Tibial nerve (tissue), 4 donors: ENCODE results near the gene MTSS2. TPM values are rescaled to one million over a fixed set of nuclear protein-coding genes. Genes with fewer than 3 reads are reported as not detected.

Source experiments
- DNase-seq, 2 donors: peaks; one replicate each; pipeline ENCODE4 v3.0.0-alpha.2; 2019; ENCODE audit warnings: low spot score in 2 of 2
- H3K27ac ChIP-seq, 4 donors: fragments of 200-600 bp; sonication (generic) in 3 of 4; one replicate each; pipeline ENCODE4 v1.5.1; 2017 to 2019; ENCODE audit warnings: mild to moderate bottlenecking in 1 of 4
- H3K27me3 ChIP-seq, 2 donors: fragments of 200-600 bp; sonication (generic) in 1 of 2; one replicate each; pipeline versions ENCODE4 v1.5.1 to v1.6.0; 2017 to 2019
- H3K36me3 ChIP-seq, 3 donors: fragments of 200-600 bp; sonication (generic); one replicate each; pipeline ENCODE4 v1.5.1; 2018 to 2019
- H3K4me1 ChIP-seq, 4 donors: fragments of 200-600 bp; sonication (generic) in 3 of 4; one replicate each; pipeline ENCODE4 v1.5.1; 2017 to 2019
- H3K4me3 ChIP-seq, 4 donors: fragments of 200-600 bp; sonication (generic) in 3 of 4; one replicate each; pipeline ENCODE4 v1.5.1; 2017 to 2019; ENCODE audit warnings: mild to moderate bottlenecking in 1 of 4, moderate library complexity in 1 of 4
- H3K9me3 ChIP-seq, 4 donors: fragments of 200-600 bp; sonication (generic) in 3 of 4; one replicate each; pipeline ENCODE4 v1.5.1; 2017 to 2019
- EP300 ChIP-seq, 2 donors: sonication (generic); formaldehyde crosslinking; IDR thresholded peaks; one replicate each; pipeline ENCODE4 v1.6.1; 2017; ENCODE audit warnings: antibody characterized with exemption in 2 of 2, mild to moderate bottlenecking in 1 of 2
- POLR2A ChIP-seq, 2 donors: fragments of 450-650 bp; IDR thresholded peaks; one replicate each; pipeline ENCODE4 v1.6.1; 2017; ENCODE audit warnings: antibody characterized with exemption in 2 of 2, mild to moderate bottlenecking in 2 of 2, moderate library complexity in 2 of 2
- WGBS, 2 donors: methylation state at CpG; one replicate each; pipeline ENCODE4 v1.1.5; 2018; 5-methylcytosine and 5-hydroxymethylcytosine counted together
- total RNA-seq, 4 donors: library from RNA; depleted of rRNA; stranded (reverse); fragments of >200 nt; gene quantifications; one replicate each; pipeline ENCODE4 v1.1.0, GENCODE V29; 2016
- TF ChIP-seq, protein P1 (sequence below), 5 experiments: fragments of 200-600 bp in 3 of 5; fragments of 450-650 bp in 2 of 5; sonication (generic) in 3 of 5; IDR thresholded peaks; one replicate each; pipeline ENCODE4 v1.5.1; 2016 to 2019; ENCODE audit warnings: antibody characterized with exemption in 5 of 5, mild to moderate bottlenecking in 3 of 5, moderate library complexity in 2 of 5

MTSS2 gene
- total RNA-seq, 4 donors from 2014 or later = 24.1 to 40.6 (median 35.4) TPM

DNA sequence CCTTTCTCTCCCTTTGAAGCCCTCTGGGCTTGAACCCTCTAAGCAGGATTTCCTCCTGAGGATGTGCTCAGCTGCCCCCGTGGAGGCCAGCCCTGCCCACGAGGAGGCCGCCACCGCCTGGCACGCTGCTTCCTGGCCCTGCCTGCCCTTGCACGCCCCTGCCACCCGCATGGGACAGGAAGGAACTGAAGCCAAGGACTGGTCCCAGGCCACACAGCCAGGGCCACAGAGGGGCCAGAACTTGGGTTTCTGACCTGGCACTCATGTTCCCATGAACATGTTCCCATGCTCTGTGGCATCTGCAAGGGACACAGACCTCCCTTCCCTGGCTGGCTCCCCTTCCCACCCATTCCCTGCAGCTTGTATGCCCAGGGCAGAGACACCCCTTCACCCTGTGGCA is 24.1 kb upstream of the MTSS2 start:
- Histone ChIP-seq H3K27ac (peak overlapping the region in 2 of 4 donors; percentile 87 to 92), H3K4me1 (peaks cover 0 to 75% (median 26%) of the 10 kb centered on the region in 4 donors), H3K36me3 (no peaks in the 10 kb centered on the region), H3K27me3 (no peaks in the 10 kb centered on the region), H3K4me3 (no peak overlapping the region), H3K9me3 (no peaks in the 10 kb centered on the region)
- 43% methylated on average over 7 of the region's 7 CpGs; no CpG with 5 or more reads in 1 of the 2 donors for WGBS, 2 donors
- TF ChIP-seq POLR2A (IDR thresholded peaks at IDR 0.05) (no peak), EP300 (IDR thresholded peaks at IDR 0.05) (no peak)
- TF ChIP-seq, protein P1, sequence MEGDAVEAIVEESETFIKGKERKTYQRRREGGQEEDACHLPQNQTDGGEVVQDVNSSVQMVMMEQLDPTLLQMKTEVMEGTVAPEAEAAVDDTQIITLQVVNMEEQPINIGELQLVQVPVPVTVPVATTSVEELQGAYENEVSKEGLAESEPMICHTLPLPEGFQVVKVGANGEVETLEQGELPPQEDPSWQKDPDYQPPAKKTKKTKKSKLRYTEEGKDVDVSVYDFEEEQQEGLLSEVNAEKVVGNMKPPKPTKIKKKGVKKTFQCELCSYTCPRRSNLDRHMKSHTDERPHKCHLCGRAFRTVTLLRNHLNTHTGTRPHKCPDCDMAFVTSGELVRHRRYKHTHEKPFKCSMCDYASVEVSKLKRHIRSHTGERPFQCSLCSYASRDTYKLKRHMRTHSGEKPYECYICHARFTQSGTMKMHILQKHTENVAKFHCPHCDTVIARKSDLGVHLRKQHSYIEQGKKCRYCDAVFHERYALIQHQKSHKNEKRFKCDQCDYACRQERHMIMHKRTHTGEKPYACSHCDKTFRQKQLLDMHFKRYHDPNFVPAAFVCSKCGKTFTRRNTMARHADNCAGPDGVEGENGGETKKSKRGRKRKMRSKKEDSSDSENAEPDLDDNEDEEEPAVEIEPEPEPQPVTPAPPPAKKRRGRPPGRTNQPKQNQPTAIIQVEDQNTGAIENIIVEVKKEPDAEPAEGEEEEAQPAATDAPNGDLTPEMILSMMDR (IDR thresholded peaks at IDR 0.05) = no peak
- DNase-seq = no peak

DNA sequence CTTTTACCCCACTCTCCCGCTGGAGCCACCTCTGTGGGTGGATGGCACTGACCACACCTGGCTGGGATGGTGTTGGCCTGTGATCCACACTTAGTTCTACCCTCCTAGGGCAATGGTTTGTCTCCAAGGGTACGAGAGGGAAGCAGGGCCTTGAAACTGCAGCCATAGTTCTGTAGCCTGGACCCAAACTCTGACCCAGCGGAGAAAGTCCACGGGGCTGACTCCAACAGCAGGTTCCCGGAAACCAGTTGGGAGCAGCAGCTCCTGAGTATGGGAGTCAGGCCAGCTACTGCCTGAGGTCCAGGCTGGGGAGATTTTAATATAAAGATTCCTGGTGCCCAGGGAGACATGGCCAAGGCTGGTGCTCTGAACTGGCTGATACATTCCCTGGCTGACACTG is 23.6 kb upstream of the MTSS2 start:
- H3K27me3 ChIP-seq = no peaks in the 10 kb centered on the region
- no peaks in the 10 kb centered on the region for H3K9me3 ChIP-seq
- no peak for DNase-seq
- peaks cover 0 to 75% (median 27%) of the 10 kb centered on the region in 4 donors for H3K4me1 ChIP-seq
- WGBS, 2 donors = 93 to 95% methylated on average over 2 to 5 of the region's 5 CpGs
- H3K27ac ChIP-seq = peak overlapping the region in 2 of 4 donors; percentile 87 to 92
- TF ChIP-seq EP300 (IDR thresholded peaks at IDR 0.05) (no peak), POLR2A (IDR thresholded peaks at IDR 0.05) (no peak)
- TF ChIP-seq, protein P1 (IDR thresholded peaks at IDR 0.05) = no peak
- no peak overlapping the region for H3K4me3 ChIP-seq
- no peaks in the 10 kb centered on the region for H3K36me3 ChIP-seq

DNA sequence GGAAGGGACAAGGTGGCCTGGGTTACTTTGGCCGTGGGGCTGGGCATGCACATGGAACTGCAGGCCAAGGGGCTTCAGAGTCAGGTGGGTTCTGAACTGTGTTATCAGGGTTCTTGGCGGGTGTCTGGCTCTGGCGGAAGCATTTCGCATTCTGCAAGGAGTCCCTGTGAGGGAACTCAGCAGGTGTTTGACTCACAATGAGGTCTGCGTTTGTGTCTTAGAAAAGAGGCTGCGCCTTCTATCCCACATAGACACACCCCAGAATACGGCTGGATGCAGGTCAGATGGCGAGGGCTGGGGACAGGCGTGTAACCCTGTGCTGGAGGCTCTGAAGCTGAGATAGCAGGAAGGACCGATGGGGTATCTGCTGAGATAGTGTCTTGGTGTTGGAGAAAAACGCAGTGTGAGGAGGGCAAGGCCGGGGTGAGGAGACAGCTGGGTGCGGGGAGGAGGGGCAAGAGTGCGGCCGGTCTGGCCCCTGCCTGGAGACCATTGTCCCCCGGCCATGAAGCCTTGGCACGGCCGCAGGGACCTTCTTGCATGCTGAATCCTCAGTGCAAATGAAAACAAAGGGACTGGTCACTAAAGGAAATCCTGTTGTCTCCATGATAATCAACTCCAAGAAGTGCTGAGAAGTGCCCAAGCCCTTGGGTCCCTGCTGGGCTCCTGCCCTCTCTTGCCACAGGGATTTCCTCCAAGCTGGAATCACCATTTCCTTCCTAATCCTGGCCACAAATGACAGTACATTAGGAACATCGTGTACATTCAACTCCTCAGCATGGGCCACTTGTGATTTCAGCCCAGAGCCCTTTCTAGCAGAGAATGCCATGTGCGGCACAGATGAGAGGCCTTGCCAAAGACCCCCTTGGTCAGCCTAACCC is 22.8 kb upstream of the MTSS2 start:
- DNase-seq = no peak
- TF ChIP-seq EP300 (IDR thresholded peaks at IDR 0.05) (no peak), POLR2A (IDR thresholded peaks at IDR 0.05) (no peak)
- TF ChIP-seq, protein P1 (IDR thresholded peaks at IDR 0.05) = no peak
- H3K4me1 ChIP-seq = peaks cover 0 to 80% (median 32%) of the 10 kb centered on the region in 4 donors
- H3K9me3 ChIP-seq = no peaks in the 10 kb centered on the region
- no peaks in the 10 kb centered on the region for H3K36me3 ChIP-seq
- peak overlapping the region in 3 of 4 donors; percentile 17 to 92 (median 87) for H3K27ac ChIP-seq
- 71 to 75% methylated on average over 20 of the region's 20 CpGs for WGBS, 2 donors
- H3K4me3 ChIP-seq = no peak overlapping the region
- no peaks in the 10 kb centered on the region for H3K27me3 ChIP-seq

DNA sequence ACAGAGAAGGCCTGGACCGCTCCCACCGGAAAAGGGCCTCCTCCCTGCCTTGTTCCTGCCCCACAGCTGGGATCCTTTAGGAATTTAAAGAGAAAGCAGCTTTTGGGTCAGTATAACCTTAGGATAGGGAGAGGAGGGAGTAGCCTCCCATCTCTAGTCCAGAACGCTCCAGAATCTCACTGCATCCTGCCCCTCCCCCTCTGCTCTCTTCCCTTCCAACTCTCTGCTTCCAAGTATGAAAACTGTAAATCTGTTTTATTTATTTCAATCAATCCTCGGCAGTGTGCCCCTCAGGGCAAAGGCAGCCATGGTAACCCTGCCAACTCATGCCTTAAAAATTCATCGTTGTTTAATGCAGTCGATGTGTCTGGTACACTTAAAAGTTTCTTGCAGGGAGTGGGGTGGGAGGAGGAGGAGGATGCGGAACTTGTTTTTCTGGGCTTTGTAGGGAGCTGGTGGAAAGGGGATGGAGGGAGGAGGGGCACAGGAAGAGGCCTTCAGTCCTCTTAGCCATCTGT is 21.2 kb upstream of the MTSS2 start:
- H3K4me3 ChIP-seq = no peak overlapping the region
- peak overlapping the region; percentile 55 to 92 (median 75) for H3K27ac ChIP-seq
- H3K27me3 ChIP-seq = no peaks in the 10 kb centered on the region
- peaks cover 0 to 93% (median 48%) of the 10 kb centered on the region in 4 donors for H3K4me1 ChIP-seq
- no peaks in the 10 kb centered on the region for H3K36me3 ChIP-seq
- TF ChIP-seq, protein P1 (IDR thresholded peaks at IDR 0.05) = no peak
- TF ChIP-seq EP300 (IDR thresholded peaks at IDR 0.05) (peak in 1 of 2 donors; percentile 81), POLR2A (IDR thresholded peaks at IDR 0.05) (no peak)
- DNase-seq = no peak
- WGBS, 2 donors = 23 to 24% methylated on average over 7 of the region's 7 CpGs
- H3K9me3 ChIP-seq = no peaks in the 10 kb centered on the region

DNA sequence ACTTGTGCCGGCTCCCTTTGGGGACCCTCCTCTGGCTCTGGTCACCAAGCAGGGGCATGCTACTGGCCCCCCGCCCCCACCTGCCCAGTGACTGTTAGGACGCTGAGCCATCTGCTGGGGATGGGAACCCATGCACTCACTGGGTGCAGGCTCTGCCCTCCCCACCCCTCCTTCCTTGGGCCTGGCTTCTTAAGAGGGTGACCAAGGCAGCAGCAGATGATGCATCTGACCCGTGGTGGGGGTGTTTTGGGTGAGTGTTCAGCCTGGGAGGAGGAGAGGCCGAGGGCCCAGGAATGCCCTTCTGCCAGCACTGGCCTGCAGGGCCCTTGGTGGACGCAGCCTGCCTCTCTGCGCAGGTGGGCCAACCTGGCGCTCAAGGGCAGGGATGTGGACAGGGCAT is 19.2 kb upstream of the MTSS2 start:
- H3K4me1 ChIP-seq = peaks cover 0 to 100% (median 64%) of the 10 kb centered on the region in 4 donors
- WGBS, 2 donors = 86 to 88% methylated on average over 6 to 7 of the region's 8 CpGs
- no peaks in the 10 kb centered on the region for H3K36me3 ChIP-seq
- H3K27me3 ChIP-seq = no peaks in the 10 kb centered on the region
- no peak for DNase-seq
- TF ChIP-seq, protein P1 (IDR thresholded peaks at IDR 0.05) = no peak
- TF ChIP-seq EP300 (IDR thresholded peaks at IDR 0.05) (no peak), POLR2A (IDR thresholded peaks at IDR 0.05) (no peak)
- H3K27ac ChIP-seq = peak overlapping the region in 3 of 4 donors; percentile 70 to 93 (median 92)
- no peaks in the 10 kb centered on the region for H3K9me3 ChIP-seq
- no peak overlapping the region for H3K4me3 ChIP-seq
